ENCODE results near the gene BLCAP.

The BLCAP gene

DNA sequence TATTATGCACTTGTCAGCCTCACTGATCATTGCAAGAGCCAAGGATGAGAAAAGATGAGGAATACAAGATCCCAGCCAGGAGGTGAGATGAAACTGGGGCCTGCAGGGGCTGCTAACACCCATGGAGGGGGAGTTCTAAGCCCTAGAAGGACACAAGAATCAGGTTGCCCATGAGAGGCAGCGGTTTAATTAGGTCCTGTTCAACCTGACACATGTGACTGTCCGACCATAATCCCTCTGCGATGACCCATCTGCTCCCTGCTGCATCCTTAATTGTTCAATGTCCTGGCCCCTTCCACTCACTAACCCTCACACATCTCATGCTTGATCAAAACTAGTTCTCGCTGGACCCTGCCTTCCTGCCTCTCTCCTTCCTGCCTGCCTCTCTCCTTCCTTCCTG lies 58.8 kb downstream of the BLCAP start:
- TF ChIP-seq, protein P1, sequence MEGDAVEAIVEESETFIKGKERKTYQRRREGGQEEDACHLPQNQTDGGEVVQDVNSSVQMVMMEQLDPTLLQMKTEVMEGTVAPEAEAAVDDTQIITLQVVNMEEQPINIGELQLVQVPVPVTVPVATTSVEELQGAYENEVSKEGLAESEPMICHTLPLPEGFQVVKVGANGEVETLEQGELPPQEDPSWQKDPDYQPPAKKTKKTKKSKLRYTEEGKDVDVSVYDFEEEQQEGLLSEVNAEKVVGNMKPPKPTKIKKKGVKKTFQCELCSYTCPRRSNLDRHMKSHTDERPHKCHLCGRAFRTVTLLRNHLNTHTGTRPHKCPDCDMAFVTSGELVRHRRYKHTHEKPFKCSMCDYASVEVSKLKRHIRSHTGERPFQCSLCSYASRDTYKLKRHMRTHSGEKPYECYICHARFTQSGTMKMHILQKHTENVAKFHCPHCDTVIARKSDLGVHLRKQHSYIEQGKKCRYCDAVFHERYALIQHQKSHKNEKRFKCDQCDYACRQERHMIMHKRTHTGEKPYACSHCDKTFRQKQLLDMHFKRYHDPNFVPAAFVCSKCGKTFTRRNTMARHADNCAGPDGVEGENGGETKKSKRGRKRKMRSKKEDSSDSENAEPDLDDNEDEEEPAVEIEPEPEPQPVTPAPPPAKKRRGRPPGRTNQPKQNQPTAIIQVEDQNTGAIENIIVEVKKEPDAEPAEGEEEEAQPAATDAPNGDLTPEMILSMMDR (IDR thresholded peaks at IDR 0.05; ENCODE audit: extremely low read depth, insufficient read depth, missing control alignments), result no peak
- in situ Hi-C loops (cut with MboI; ENCODE audit: low pct_unique_long_range_greater_than_20kb, low sequenced_read_pairs, unreplicated experiment), result no loop called here
- DNase-seq (ENCODE audit: low spot score), result no peak
